GM21360 (cell line): ENCODE measurements around the gene TMA16.
A peak's percentile ranks its signal among the peaks of the same experiment; 100 is the strongest.
"Not testable (repeated sequence)": the region's sequence is repeated elsewhere in the genome, so short reads cannot be mapped to it uniquely, and the experiment has no call there.

ENCODE experiments used
- ATAC-seq: cut with Tn5 transposase; IDR thresholded peaks from one replicate; pipeline ENCODE4 v1.9.1; 2021; ENCODE audit warnings: mild to moderate bottlenecking, moderate library complexity; ENCODE audit not compliant: unreplicated experiment

TMA16 gene

GRCh38 chr4:163494360-163495241 lies at the start of gene TMA16:
TMA16 (plus strand) TSS chr4:163494690; CDS start chr4:163494802, 112 bp downstream.
- peak; percentile 77 for ATAC-seq

- ATAC-seq, result not testable (repeated sequence)
These were observed 47.5 kb upstream of the TMA16 start for GRCh38 chr4:163447023-163447422.

DNA sequence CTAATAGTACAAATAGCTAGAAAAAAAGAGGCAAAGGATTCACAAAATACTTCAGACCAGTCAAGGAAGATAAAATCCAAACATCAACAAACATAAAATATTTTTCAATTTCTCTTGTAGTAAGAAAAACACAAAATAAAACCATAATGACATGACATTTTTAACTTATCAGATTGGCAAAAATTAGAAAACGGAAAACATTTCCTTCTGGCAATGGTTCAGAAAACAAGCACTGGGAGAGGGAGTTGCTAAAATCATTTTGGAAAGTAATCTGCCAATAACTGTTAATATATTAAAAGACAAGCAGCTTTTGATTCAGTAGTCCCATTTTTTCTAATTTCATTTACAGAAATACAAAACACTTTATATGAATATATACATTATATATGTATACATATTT lies 47.0 kb upstream of the TMA16 start:
- no peak for ATAC-seq

DNA sequence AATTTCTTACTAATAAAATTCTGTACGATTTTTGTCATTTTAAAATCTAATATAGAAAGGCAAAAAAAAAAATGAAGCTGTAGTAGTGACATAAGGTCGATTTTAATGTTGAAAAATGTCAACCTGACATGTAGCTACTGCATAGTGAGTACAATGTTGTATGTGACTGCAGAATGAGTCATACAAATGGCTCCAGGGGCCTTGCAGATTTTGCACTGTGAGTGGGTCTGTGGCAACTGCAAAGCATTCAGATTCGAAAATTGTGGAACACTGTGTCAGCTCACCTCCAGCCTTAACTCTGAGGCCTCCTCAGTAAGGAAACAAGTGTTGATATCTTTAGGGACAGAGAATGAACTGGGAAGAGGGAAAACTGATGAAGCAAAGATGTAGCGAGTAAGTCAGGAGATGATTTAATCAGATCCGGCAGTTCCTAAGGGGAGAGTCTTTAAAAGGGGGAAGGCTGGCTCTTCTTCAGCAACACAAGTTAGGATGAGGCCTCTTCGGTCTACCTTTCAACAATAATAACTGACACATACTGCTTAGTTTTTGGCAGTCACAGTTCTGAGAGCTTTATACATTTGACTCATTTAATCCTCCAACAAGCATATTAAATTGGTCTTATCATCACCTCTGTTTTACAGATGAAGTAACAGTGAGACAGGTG lies 45.8 kb upstream of the TMA16 start:
- no peak for ATAC-seq

GRCh38 chr4:163462556-163462955 lies 31.9 kb upstream of the TMA16 start:
- no peak for ATAC-seq

DNA sequence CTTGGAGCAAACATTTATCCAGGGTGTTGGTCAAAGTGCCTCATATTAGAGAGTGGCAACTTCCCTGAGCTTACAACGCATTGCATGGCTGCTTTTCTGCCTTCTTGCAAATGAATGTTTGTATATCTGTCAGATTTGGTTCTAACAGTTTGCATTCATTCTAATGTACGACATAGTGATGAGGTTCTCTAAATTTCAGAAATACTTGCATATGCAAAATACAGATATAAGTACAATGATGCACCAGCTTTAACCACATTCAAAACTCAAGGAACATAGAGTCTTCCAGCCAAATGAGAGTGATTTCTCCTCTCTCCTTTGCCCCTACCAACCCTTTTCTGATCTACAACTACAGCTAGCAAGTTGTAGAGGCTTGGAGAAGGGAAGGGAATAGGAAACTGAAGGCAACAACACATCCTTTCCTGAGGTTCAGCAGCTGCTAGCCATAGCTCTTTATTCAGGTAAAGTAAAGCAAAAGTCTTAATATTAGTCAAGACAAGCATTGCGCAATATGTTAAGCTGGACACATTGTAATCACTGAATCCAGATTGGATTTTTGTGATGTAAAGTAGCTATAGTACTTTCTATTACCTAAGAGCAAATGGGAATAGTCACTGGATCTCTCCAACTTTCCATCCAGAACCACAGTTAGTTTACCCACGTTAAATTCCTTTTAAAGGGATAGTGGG lies 27.3 kb upstream of the TMA16 start:
- ATAC-seq, result no peak

DNA sequence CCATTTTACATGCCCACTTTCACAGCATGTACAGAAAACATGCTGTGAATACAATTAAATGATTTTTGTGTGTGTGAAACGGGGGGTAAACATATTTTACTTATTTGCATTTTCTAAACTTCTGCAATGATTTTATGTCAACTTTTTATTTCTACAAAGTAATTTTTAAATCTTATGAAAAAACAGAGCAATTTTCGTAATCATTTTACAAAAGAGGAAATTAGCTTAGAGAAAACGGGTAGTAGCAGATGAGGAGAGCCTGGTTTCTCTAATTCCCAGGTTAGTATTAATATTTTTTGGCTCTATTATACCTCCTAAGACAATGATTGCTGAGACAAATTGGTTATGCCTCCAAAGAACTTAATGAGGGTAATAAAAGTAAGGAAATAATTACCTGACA lies 24.1 kb upstream of the TMA16 start:
- no peak for ATAC-seq

GRCh38 chr4:163473130-163473529 lies 21.4 kb upstream of the TMA16 start:
- ATAC-seq, result no peak

DNA sequence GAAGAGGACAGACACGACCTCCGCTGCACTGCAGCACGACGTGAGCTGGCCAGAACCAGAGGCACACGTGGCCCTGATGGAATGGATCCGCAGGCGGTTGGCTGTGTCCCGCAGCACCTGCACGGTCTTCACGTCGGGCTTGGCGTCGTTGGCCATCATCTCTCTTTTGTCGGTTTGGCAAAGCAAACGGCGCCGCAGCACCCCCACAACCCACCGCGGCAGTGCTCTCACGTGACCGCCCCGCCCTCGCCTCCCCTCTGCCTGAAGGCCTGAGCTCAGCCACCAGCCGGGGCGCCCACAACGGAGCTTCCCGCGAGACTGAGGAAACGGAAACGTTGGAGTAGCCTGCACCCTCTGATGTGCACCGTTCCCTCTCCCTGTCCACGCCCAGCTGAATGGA lies 20.9 kb upstream of the TMA16 start, which contains the start of gene TKTL2:
Gene TKTL2, minus strand, starts transcription at position 179 of the 400 bp plus-strand sequence. Its CDS starts 20 bp downstream, at position 159.
- no peak for ATAC-seq

- ATAC-seq, result no peak
These were observed 20.5 kb upstream of the TMA16 start for GRCh38 chr4:163474027-163474426.

DNA sequence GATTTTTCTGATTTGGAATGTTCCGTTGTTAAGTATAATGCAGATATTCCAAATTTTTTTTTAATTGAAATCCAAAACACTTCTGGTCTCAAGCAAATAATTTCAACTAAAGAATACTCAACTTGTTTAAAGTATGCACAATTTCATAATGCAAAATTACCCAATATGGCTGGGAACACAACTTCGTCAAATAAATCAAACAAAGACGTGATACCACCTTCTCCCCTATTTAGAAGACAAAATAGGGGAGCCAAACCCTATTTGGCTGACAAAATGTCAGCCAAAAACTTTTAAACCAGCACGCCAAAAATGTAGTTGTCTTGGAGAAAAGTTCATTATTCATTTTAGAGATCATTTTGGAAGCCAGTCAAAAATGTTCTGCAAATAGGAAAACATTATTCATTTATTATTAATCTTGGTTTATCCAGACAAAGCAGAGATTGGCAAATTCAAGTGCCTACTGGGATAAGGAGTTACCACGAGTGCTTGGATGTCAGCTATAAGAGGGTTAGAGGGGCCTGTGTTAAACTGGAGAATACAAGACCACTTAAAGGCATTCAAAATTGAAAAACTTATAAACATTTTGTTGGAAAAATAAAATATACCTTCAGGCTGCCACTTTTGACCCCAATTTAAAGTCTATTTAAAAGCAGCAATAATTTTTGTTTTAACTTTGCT lies 17.6 kb upstream of the TMA16 start:
- ATAC-seq, result no peak

DNA sequence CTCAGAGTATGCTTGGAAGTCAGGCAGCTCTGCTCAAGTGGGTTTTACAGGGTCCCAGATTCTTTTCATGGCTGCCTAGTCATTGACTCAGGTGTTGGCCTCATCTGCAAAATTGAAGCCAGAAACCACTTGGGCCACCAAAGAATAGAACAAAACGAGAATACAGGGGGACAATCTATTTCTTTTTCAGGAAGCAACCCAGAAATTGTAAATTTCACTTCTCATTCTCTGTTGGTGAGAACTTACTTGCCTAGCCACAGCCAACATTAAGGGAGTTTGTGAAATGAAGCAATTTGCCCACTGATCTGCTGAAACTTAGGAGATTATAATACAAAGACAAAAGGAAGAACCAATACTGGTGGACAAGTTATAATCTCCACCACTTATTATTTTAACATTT lies 12.3 kb upstream of the TMA16 start:
- ATAC-seq, result peak; percentile 53

- ATAC-seq, result no peak
These were observed 9.6 kb upstream of the TMA16 start for GRCh38 chr4:163484906-163485305.

DNA sequence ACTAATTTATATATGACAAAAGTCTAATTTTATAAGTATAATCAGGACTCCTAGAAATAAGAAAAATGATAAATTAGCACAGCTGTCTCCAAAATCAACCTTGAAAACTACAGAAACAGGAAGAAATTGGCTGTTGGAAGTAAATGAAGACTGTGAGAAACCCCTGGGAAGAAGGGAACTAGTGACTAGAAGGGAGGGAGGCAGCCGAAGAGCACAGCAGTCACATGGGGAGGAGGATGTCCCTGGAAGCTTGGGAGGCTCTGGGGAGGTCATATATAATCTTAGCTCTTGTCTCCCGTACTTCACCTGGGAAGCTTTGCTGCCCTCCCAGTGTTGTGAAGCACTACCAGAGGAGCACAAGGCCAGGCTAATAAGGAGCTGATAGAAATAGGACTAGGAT lies 8.9 kb upstream of the TMA16 start:
- no peak for ATAC-seq

GRCh38 chr4:163486321-163486720 lies 8.2 kb upstream of the TMA16 start:
- ATAC-seq, result no peak

DNA sequence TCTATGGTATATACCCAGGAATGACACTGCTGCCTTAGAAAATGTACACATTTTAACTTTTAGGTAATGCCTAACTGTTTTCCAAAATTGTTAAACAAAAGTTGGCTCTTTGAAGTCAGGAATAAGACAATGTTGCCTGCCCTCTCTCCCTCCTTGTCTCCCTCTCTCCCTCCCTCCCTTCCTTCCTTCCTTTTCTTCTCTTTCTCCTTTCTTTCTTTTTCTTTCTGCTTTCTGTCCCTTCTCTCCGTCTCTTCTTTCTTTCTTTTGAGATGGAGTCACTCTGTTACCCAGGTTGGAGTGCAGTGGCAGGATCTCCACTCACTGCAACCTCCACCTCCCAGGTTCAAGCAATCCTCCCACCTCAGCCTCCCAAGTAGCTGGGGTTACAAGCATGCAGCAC lies 4.6 kb upstream of the TMA16 start:
- ATAC-seq, result no peak

DNA sequence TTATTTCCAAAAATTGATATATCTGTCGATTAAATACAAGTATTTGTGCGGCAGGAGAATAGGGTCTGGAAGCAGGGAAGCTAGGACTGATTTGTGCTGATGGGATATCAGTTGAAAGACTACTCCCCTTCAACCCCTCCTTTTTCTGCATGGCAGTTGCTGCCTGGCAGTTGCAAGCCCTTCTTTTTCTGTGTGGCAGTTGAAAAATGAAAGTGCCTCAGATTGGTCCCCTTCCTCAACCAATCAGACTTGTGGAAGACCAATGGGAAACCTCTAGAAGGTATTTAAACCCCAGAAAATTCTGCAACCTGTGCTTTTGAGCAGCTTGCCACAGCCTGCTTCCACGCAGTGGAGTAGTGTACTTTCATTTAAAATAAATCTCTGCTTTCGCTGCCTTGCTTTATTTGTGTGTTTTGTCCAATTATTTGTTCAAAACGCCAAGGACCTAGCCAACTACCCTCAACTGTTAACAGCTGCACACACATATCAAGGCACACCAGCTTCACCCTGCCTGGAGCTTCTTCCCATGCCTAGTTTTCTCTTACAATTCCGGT lies 1.5 kb upstream of the TMA16 start:
- ATAC-seq, result no peak

GRCh38 chr4:163493643-163494359 lies 689 bp upstream of the TMA16 start:
- peak; percentile 19 for ATAC-seq

GRCh38 chr4:163495900-163496299 lies 1.4 kb downstream of the TMA16 start:
- ATAC-seq, result peak; percentile 28

DNA sequence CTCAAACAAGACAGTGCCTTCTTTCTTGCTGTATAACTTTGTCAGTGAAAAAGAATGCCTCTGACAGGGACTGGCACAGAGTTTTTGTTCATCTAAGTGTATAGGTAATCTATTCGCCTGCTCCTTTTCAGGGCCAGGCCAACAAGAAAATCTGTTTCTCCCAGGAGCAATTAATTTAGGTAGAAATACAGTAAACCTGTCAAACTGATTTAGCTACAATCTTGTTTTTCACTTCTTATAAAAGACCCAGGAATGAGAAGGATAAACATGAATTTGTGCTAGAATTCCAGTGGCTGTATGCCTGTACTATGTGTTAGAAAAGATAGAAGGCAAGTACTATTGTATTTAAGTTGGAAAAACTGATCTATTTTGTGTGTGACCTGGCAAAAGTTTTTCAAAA lies 6.1 kb downstream of the TMA16 start:
- no peak for ATAC-seq
